Tibial nerve (tissue), 4 donors: Measurements from ENCODE around the gene KIF26A.
"Not testable (repeated sequence)": the region's sequence is repeated elsewhere in the genome, so short reads cannot be mapped to it uniquely, and the experiment has no call there.

ENCODE experiments used
- EP300 ChIP-seq, 2 donors: sonication (generic); formaldehyde crosslinking; IDR thresholded peaks; one replicate each; pipeline ENCODE4 v1.6.1; 2017; ENCODE audit warnings: antibody characterized with exemption in 2 of 2, mild to moderate bottlenecking in 1 of 2
- TF ChIP-seq, protein P1 (sequence below), 5 experiments: fragments of 200-600 bp in 3 of 5; fragments of 450-650 bp in 2 of 5; sonication (generic) in 3 of 5; IDR thresholded peaks; one replicate each; pipeline ENCODE4 v1.5.1; 2016 to 2019; ENCODE audit warnings: antibody characterized with exemption in 5 of 5, mild to moderate bottlenecking in 3 of 5, moderate library complexity in 2 of 5

DNA sequence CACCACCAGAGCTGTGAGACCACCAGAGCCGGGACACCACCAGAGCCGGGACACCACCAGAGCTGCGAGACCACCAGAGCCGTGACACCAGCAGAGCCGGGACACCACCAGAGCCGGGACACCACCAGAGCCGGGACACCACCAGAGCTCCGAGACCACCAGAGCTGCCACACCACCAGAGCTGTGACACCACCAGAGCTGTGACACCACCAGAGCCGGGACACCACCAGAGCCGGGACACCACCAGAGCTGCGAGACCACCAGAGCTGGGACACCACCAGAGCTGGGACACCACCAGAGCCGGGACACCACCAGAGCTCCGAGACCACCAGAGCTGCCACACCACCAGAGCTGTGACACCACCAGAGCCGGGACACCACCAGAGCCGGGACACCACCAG, 70.7 kb downstream of the KIF26A start:
- TF ChIP-seq, protein P1, sequence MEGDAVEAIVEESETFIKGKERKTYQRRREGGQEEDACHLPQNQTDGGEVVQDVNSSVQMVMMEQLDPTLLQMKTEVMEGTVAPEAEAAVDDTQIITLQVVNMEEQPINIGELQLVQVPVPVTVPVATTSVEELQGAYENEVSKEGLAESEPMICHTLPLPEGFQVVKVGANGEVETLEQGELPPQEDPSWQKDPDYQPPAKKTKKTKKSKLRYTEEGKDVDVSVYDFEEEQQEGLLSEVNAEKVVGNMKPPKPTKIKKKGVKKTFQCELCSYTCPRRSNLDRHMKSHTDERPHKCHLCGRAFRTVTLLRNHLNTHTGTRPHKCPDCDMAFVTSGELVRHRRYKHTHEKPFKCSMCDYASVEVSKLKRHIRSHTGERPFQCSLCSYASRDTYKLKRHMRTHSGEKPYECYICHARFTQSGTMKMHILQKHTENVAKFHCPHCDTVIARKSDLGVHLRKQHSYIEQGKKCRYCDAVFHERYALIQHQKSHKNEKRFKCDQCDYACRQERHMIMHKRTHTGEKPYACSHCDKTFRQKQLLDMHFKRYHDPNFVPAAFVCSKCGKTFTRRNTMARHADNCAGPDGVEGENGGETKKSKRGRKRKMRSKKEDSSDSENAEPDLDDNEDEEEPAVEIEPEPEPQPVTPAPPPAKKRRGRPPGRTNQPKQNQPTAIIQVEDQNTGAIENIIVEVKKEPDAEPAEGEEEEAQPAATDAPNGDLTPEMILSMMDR (IDR thresholded peaks at IDR 0.05), result not testable (repeated sequence)
- TF ChIP-seq EP300 (IDR thresholded peaks at IDR 0.05), result not testable (repeated sequence)
